NCI-H1436 (cell line): ENCODE results near the gene ESR1.
"Not testable (repeated sequence)": the region's sequence is repeated elsewhere in the genome, so short reads cannot be mapped to it uniquely, and the experiment has no call there.

Experiments used
- DNase-seq: peaks from one replicate; lab custom pipeline; 2025; lab: John Stamatoyannopoulos, UW

ESR1 gene

GRCh38 chr6:151813858-151814257 is 6.4 kb downstream of the ESR1 start:
- no peak for DNase-seq

- no peak for DNase-seq
Measured at GRCh38 chr6:151814614-151815013, 7.1 kb downstream of the ESR1 start.

- no peak for DNase-seq
Measured at GRCh38 chr6:151822252-151823111, 15.0 kb downstream of the ESR1 start.

GRCh38 chr6:151826517-151827142 is 19.1 kb downstream of the ESR1 start:
- no peak for DNase-seq

GRCh38 chr6:151832710-151833109 is 25.2 kb downstream of the ESR1 start:
- no peak for DNase-seq

- no peak for DNase-seq
Measured at GRCh38 chr6:151835396-151835795, 27.9 kb downstream of the ESR1 start.

GRCh38 chr6:151837223-151837622 is 29.7 kb downstream of the ESR1 start:
- no peak for DNase-seq

- DNase-seq, result no peak
Measured at GRCh38 chr6:151842816-151843215, 35.3 kb downstream of the ESR1 start.

- no peak for DNase-seq
Measured at GRCh38 chr6:151847064-151847463, 39.6 kb downstream of the ESR1 start.

- no peak for DNase-seq
Measured at GRCh38 chr6:151850479-151851003, 43.1 kb downstream of the ESR1 start.

GRCh38 chr6:151858294-151858693 is 50.8 kb downstream of the ESR1 start:
- no peak for DNase-seq

GRCh38 chr6:151862461-151862860 is 55.0 kb downstream of the ESR1 start:
- DNase-seq, result no peak

- DNase-seq, result not testable (repeated sequence)
Measured at GRCh38 chr6:151867361-151867869, 59.9 kb downstream of the ESR1 start.

GRCh38 chr6:151869345-151869744 is 61.9 kb downstream of the ESR1 start:
- no peak for DNase-seq

- DNase-seq, result no peak
Measured at GRCh38 chr6:151869787-151870186, 62.3 kb downstream of the ESR1 start.

- DNase-seq, result no peak
Measured at GRCh38 chr6:151870375-151870774, 62.9 kb downstream of the ESR1 start.

- no peak for DNase-seq
Measured at GRCh38 chr6:151875524-151875923, 68.0 kb downstream of the ESR1 start.

- no peak for DNase-seq
Measured at GRCh38 chr6:151876122-151876521, 68.6 kb downstream of the ESR1 start.

- DNase-seq, result no peak
Measured at GRCh38 chr6:151877458-151877857, 70.0 kb downstream of the ESR1 start.

GRCh38 chr6:151881231-151881630 is 73.7 kb downstream of the ESR1 start:
- DNase-seq, result no peak

- no peak for DNase-seq
Measured at GRCh38 chr6:151882206-151882605, 74.7 kb downstream of the ESR1 start.

- no peak for DNase-seq
Measured at GRCh38 chr6:151885234-151885633, 77.8 kb downstream of the ESR1 start.

GRCh38 chr6:151891524-151891923 is 84.0 kb downstream of the ESR1 start:
- DNase-seq, result no peak
